ENCODE results near the gene SYNGAP1. TPM values are rescaled to one million over a fixed set of nuclear protein-coding genes. Genes with fewer than 3 reads are reported as not detected.

The SYNGAP1 gene
- total RNA-seq, 1 donor, result 6.9 TPM

GRCh38 chr6:33431880-33432541 lies 12.1 kb downstream of the SYNGAP1 start:
- peaks cover 47% of the 10 kb centered on the region for H3K79me2 ChIP-seq (ENCODE audit: insufficient read depth, low read length)
- peaks cover 27% of the 10 kb centered on the region for H3K36me3 ChIP-seq (ENCODE audit: insufficient read depth, low read length)
- peaks cover 17% of the 10 kb centered on the region for H3K4me1 ChIP-seq (ENCODE audit: insufficient read depth, low read length)
- H3K4me2 ChIP-seq (ENCODE audit: insufficient read depth, low read length), result no peak overlapping the region
- no peak overlapping the region for H3K27ac ChIP-seq (ENCODE audit: low read depth, low read length)
- H3K9me3 ChIP-seq (ENCODE audit: low read depth, low read length), result no peaks in the 10 kb centered on the region
- H4K20me1 ChIP-seq (ENCODE audit: insufficient read depth, low read length), result peaks cover 40% of the 10 kb centered on the region
- no peak overlapping the region for H2AFZ ChIP-seq (ENCODE audit: low read length)
- H3K4me3 ChIP-seq (ENCODE audit: insufficient read depth, low read length), result no peak overlapping the region
- no peak for TF ChIP-seq CTCF (IDR thresholded peaks at IDR 0.05; ENCODE audit: extremely low read depth, low read depth, low read length)
- DNase-seq (ENCODE audit: insufficient read length, low spot score, missing footprints), result peak; percentile 39
- no peaks in the 10 kb centered on the region for H3K27me3 ChIP-seq (ENCODE audit: insufficient read depth, low read length)

- Histone ChIP-seq H3K36me3 (ENCODE audit: insufficient read depth, low read length) (peaks cover 32% of the 10 kb centered on the region), H4K20me1 (ENCODE audit: insufficient read depth, low read length) (peaks cover 40% of the 10 kb centered on the region), H2AFZ (ENCODE audit: low read length) (no peak overlapping the region), H3K27me3 (ENCODE audit: insufficient read depth, low read length) (no peaks in the 10 kb centered on the region), H3K79me2 (ENCODE audit: insufficient read depth, low read length) (peaks cover 42% of the 10 kb centered on the region), H3K4me1 (ENCODE audit: insufficient read depth, low read length) (peaks cover 12% of the 10 kb centered on the region), H3K4me3 (ENCODE audit: insufficient read depth, low read length) (no peak overlapping the region), H3K27ac (ENCODE audit: low read depth, low read length) (no peak overlapping the region), H3K4me2 (ENCODE audit: insufficient read depth, low read length) (no peak overlapping the region), H3K9me3 (ENCODE audit: low read depth, low read length) (no peaks in the 10 kb centered on the region)
- DNase-seq (ENCODE audit: insufficient read length, low spot score, missing footprints), result peak; percentile 81
- TF ChIP-seq CTCF (IDR thresholded peaks at IDR 0.05; ENCODE audit: extremely low read depth, low read depth, low read length), result no peak
Measured at GRCh38 chr6:33432546-33432945, 12.7 kb downstream of the SYNGAP1 start.

DNA sequence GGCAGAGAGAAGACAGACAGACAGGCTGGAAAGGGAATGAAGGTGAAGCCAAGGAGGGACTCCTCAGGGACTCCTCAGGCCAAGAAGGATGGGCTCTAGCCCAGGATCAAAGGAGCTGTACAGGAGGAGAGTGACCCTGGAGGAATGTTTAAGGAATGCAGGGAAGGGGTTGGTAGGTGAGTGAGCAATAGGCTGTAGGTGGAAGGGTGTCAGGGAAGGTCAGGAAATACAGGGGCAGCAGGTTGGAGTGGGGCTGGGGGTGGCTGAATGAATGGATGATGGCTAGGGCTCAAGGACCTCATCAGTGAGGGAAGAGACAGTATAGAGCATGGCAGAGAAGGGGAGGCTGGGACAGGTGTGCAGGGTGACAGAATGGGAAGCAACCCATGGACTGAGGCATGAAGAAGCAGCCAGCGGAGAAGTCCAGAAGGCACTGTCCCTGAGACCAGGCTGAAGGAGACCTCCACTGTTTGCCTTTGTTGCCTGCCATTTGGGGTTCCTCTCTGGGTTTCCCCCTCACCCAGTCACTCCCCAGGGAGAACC lies 13.2 kb downstream of the SYNGAP1 start:
- Histone ChIP-seq H3K4me1 (ENCODE audit: insufficient read depth, low read length) (peaks cover 11% of the 10 kb centered on the region), H3K9me3 (ENCODE audit: low read depth, low read length) (no peaks in the 10 kb centered on the region), H3K79me2 (ENCODE audit: insufficient read depth, low read length) (peaks cover 41% of the 10 kb centered on the region), H3K27ac (ENCODE audit: low read depth, low read length) (no peak overlapping the region), H4K20me1 (ENCODE audit: insufficient read depth, low read length) (peaks cover 40% of the 10 kb centered on the region), H3K4me3 (ENCODE audit: insufficient read depth, low read length) (no peak overlapping the region), H2AFZ (ENCODE audit: low read length) (no peak overlapping the region), H3K27me3 (ENCODE audit: insufficient read depth, low read length) (no peaks in the 10 kb centered on the region), H3K4me2 (ENCODE audit: insufficient read depth, low read length) (no peak overlapping the region), H3K36me3 (ENCODE audit: insufficient read depth, low read length) (peaks cover 36% of the 10 kb centered on the region)
- no peak for TF ChIP-seq CTCF (IDR thresholded peaks at IDR 0.05; ENCODE audit: extremely low read depth, low read depth, low read length)
- peak; percentile 73 for DNase-seq (ENCODE audit: insufficient read length, low spot score, missing footprints)

DNA sequence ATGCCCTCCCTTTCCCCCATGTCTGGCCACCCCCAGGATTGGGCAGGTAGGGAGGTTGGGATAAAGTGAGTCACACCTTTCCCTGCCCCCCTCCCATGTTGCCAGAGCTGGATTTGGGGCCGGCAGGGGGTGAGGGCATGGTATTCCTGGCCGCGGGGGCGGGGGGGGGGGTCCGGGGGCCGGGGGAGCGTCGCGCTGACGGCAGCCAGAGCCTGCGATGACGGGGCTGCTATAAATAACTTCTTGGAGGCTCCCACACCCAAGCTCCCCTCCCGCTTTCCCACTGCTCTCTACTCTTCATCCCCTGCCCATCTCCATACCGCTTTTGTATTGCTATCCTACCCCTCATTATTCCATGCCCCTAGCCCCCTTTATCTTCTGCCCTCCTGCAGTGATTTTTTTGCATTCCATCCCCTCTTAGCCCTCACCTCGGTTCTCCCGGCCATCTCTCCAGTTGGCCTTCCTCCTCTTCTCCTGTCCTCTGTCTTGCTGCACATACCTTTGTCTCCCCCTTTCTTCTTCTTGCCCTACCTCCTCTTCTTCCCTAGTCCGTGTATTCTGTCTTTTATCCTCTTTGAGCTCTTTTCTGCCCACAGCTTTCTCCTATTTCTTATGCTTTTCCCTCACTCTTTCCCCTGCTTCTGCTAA lies 13.8 kb downstream of the SYNGAP1 start:
- Histone ChIP-seq H3K36me3 (ENCODE audit: insufficient read depth, low read length) (peaks cover 42% of the 10 kb centered on the region), H3K27ac (ENCODE audit: low read depth, low read length) (no peak overlapping the region)

More for the DNA sequence above, 13.8 kb downstream of the SYNGAP1 start:
- DNase-seq (ENCODE audit: insufficient read length, low spot score, missing footprints), result no peak
- Histone ChIP-seq H4K20me1 (ENCODE audit: insufficient read depth, low read length) (peaks cover 35% of the 10 kb centered on the region), H3K4me1 (ENCODE audit: insufficient read depth, low read length) (peaks cover 8% of the 10 kb centered on the region), H2AFZ (ENCODE audit: low read length) (no peak overlapping the region), H3K79me2 (ENCODE audit: insufficient read depth, low read length) (peaks cover 35% of the 10 kb centered on the region), H3K27me3 (ENCODE audit: insufficient read depth, low read length) (no peaks in the 10 kb centered on the region), H3K4me2 (ENCODE audit: insufficient read depth, low read length) (no peak overlapping the region), H3K9me3 (ENCODE audit: low read depth, low read length) (no peaks in the 10 kb centered on the region), H3K4me3 (ENCODE audit: insufficient read depth, low read length) (no peak overlapping the region)
- TF ChIP-seq CTCF (IDR thresholded peaks at IDR 0.05; ENCODE audit: extremely low read depth, low read depth, low read length), result no peak

Data from osteoblast (primary cell).